Activated T-helper 2 cell treated with anti-CD3 and anti-CD28 coated beads, Interferon-gamma antibody, Interleukin-2, Interleukin-4, amounts not matched to agents 10 μg/mL and 5 μg/mL and 100 μg/mL, durations not matched to agents 14 hours and 24 hours and 36 hours (primary cell): ENCODE results near the gene PTDSS2. TPM values are rescaled to one million over a fixed set of nuclear protein-coding genes. Genes with fewer than 3 reads are reported as not detected.

Source experiments
- DNase-seq: peaks from one replicate; pipeline ENCODE4 v3.0.0; 2021; ENCODE audit warnings: low spot score
- H3K27ac Mint-ChIP-seq: one replicate; pipeline ENCODE4 v1.8.0; 2021; ENCODE audit warnings: mixed read lengths
- H3K27me3 Mint-ChIP-seq: one replicate; pipeline ENCODE4 v1.8.0; 2021; ENCODE audit warnings: low read depth, mixed read lengths
- H3K36me3 Mint-ChIP-seq: one replicate; pipeline ENCODE4 v1.8.0; 2021; ENCODE audit warnings: low read depth, mixed read lengths
- H3K4me1 Mint-ChIP-seq: one replicate; pipeline ENCODE4 v1.8.0; 2021; ENCODE audit warnings: low read depth, mixed read lengths
- H3K4me3 Mint-ChIP-seq: one replicate; pipeline ENCODE4 v1.8.0; 2021; ENCODE audit warnings: low read depth, mild to moderate bottlenecking, moderate library complexity, mixed read lengths
- H3K9me3 Mint-ChIP-seq: one replicate; pipeline ENCODE4 v1.8.0; 2021; ENCODE audit warnings: mixed read lengths
- intact Hi-C: fragments of 100-400 bp; cut with micrococcal nuclease; formaldehyde crosslinking; loops from one replicate; pipeline ENCODE4 v1.15.1; 2023
- total RNA-seq: library from RNA; stranded (reverse); gene quantifications from 2 replicates; pipeline ENCODE4 v1.2.3, GENCODE V29; 2022

Gene PTDSS2
- total RNA-seq, 1 donor from 2014 or later, result 32.1 TPM

DNA sequence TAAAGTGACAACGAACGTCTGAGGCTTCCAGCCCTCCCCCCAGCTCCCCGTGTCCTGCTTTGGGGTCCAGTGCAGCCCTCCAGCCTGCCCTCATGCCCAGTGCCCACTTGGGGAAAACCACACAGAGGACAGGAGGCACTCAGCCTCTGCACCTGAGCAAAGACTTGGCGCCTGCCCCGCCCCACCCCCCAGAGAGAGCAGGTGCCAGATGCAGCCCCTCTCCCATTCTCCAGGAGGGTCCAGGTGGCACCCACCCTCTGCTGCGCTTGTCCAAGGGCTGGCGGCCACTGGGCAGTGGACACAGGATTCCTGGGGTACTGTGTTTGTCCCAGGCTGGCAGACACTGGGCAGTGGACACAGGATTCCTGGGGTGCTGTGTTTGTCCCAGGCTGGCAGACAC lies 41.3 kb downstream of the PTDSS2 start:
- Mint-ChIP-seq H3K9me3 (no peaks in the 10 kb centered on the region), H3K4me3 (no peak overlapping the region), H3K27me3 (no peaks in the 10 kb centered on the region), H3K27ac (no peak overlapping the region), H3K4me1 (no peaks in the 10 kb centered on the region), H3K36me3 (peaks cover 8% of the 10 kb centered on the region)
- no peak for DNase-seq
- intact Hi-C loops, result no loop called here

DNA sequence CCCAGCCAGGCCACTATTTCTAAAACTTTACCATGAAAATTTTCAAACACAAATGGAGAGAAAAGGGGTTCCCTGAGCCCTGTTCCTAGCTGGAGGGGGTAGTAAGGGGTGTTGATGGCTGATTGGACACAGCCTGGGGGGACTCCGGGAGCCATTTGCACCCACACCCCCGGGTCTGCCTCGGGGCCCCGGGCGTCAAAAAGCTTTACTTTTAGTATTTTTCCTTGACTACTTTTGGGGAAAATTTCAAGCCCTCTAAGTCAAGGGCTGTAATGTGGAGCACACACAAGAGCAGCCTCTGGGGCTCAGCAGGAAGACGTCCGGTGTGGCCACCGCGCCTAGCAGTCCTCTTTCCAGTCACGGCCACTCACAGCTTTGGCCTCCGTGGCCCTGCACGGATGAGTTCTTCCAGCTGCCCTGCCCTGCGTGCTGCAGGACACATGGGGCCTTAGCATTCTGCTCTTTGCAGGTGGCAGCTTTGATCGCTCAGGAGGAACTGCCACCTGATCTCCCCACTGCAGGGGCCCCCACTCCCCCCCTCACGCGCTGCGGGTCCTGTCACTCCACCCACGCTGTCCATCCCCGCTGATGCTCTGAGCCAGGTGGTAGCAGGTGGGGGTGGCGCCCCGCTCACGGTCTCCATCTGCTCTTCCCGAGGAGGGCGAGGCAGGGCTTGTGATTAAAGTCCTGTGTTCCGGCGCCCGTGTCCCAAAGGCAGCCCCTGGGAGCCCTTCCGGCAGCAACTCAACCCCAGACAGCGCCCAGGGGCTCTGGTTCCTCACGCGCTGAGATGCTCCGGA lies 42.5 kb downstream of the PTDSS2 start:
- H3K4me1 Mint-ChIP-seq, result peaks cover 2% of the 10 kb centered on the region
- DNase-seq, result no peak
- H3K9me3 Mint-ChIP-seq, result no peaks in the 10 kb centered on the region
- no peak overlapping the region for H3K4me3 Mint-ChIP-seq
- peaks cover 21% of the 10 kb centered on the region for H3K36me3 Mint-ChIP-seq
- intact Hi-C loops, result no loop called here
- no peak overlapping the region for H3K27ac Mint-ChIP-seq
- no peaks in the 10 kb centered on the region for H3K27me3 Mint-ChIP-seq

DNA sequence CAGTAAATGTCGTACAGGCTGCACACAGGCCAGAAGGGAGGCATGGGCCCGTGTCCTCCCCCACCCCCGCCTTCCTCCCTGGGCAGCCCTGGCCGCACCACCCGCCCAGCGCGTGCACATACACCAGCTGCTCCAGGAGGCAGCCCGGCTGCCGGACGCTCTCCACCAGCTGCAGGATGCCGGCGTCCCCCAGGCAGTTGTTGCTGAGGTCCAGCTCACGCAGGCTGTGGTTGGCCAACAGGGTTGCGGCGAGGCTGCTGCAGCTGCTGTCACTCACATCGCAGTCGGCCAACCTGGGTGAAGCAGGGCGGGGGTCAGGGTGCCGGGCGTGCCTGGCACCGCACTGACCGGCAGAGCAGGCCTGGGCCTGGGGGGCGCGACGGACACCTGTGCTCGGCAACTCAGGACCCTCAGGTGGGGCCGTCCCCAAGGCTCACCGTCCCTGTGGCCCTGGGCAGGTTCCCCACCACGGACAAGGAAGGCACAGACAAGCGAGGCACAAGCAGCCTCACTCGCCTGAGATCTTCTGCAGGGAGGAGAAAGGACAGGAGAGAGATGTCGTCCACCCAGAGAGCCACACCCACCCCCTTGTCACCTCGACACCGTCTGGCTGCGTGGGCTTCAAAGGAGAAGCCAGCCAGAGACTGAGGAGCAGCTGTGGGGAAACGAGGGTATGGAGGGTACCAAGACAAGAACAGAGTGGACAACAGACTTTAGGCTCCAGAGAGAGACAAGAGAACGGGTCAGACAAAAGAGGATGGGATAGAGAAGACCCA lies 44.9 kb downstream of the PTDSS2 start:
- Mint-ChIP-seq H3K9me3 (no peaks in the 10 kb centered on the region), H3K36me3 (peaks cover 37% of the 10 kb centered on the region), H3K4me3 (no peak overlapping the region), H3K4me1 (peaks cover 3% of the 10 kb centered on the region), H3K27ac (no peak overlapping the region), H3K27me3 (no peaks in the 10 kb centered on the region)
- intact Hi-C loops, result no loop called here
- no peak for DNase-seq

DNA sequence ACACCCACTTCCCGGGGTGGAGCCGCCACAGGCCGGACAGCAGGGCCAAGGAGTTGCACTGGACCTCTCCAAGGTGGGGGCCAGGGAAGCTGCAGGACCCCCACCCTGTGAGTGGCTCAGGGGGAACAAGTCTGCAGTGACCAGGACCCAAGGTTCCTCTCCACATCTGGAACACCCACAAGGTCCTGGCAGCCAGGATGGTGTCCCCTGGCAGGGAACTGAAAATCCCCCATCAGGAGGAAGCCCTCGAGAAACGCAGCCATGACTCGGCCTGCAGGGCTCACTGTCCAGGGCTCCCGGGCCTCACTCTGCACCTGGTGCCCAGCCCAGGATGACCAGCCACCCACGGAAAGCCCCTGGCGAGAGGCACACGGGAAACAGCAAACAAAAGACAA lies 45.5 kb downstream of the PTDSS2 start:
- intact Hi-C loops, result no loop called here

DNA sequence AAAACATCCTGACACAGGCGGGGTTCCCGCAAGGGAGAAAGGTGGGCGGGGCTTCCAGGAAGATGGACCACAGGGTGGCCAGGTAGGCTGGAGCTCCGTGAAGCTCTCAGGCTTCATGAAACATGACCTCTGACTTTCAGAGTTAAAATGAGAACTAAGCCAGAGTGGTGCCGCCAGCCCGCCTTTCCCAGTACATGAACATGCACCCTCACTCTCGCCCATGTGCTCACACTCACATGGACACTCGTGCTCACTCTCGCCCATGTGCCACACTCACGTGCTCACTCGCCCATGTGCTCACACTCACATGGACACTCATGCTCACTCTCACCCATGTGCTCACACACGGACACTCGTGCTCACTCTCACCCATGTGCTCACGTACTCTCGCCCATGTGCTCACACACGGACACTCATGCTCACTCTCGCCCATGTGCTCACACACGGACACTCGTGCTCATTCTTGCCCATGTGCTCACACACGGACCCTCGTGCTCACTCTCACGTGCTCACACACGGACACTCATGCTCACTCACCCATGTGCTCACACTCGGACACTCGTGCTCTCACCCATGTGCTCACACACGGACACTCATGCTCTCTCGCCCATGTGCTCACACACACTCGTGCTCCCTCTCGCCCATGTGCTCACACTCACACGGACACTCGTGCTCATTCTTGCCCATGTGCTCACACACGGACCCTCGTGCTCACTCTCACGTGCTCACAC lies 46.9 kb downstream of the PTDSS2 start:
- Mint-ChIP-seq H3K9me3 (no peaks in the 10 kb centered on the region), H3K27ac (peak overlapping the region; percentile 60), H3K4me3 (no peak overlapping the region), H3K4me1 (peaks cover 3% of the 10 kb centered on the region), H3K27me3 (no peaks in the 10 kb centered on the region), H3K36me3 (peaks cover 52% of the 10 kb centered on the region)
- intact Hi-C loops, result no loop called here
- DNase-seq, result no peak

More for the DNA sequence above, 45.5 kb downstream of the PTDSS2 start:
- Mint-ChIP-seq H3K36me3 (peaks cover 40% of the 10 kb centered on the region), H3K9me3 (no peaks in the 10 kb centered on the region), H3K4me3 (no peak overlapping the region), H3K27ac (no peak overlapping the region), H3K4me1 (peaks cover 3% of the 10 kb centered on the region), H3K27me3 (no peaks in the 10 kb centered on the region)
- no peak for DNase-seq

DNA sequence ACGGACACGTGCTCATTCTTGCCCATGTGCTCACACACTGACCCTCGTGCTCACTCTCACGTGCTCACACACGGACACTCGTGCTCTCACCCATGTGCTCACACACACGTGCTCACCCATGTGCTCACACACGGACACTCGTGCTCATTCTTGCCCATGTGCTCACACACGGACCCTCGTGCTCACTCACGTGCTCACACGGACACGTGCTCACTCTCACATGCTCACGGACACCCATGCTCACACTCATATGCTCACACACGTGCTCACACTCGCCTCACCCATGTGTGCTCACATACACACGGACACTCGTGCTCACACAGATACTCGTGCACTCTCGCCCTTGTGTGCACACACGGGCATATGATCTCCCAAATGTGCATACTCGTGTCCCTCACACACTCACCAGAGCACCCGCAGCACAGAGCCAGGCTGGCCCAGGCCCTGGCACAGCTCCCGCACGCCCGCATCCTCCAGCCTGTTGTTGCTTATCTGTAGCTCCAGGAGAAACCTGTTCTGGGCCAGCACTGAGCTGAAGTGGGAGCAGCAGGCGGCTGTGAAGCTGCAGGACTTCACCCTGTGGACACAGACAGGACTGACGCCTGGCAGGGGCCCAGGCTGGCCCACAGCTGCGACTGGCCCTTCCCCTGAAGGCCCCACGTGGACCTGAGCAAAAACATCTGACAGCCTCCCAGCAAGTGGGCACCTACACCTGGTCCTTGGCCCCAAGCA lies 47.7 kb downstream of the PTDSS2 start:
- H3K36me3 Mint-ChIP-seq, result peaks cover 52% of the 10 kb centered on the region
- DNase-seq, result no peak
- no peak overlapping the region for H3K4me3 Mint-ChIP-seq
- peak overlapping the region; percentile 42 for H3K27ac Mint-ChIP-seq
- H3K9me3 Mint-ChIP-seq, result no peaks in the 10 kb centered on the region
- intact Hi-C loops, result no loop called here
- no peaks in the 10 kb centered on the region for H3K27me3 Mint-ChIP-seq
- H3K4me1 Mint-ChIP-seq, result peaks cover 3% of the 10 kb centered on the region

DNA sequence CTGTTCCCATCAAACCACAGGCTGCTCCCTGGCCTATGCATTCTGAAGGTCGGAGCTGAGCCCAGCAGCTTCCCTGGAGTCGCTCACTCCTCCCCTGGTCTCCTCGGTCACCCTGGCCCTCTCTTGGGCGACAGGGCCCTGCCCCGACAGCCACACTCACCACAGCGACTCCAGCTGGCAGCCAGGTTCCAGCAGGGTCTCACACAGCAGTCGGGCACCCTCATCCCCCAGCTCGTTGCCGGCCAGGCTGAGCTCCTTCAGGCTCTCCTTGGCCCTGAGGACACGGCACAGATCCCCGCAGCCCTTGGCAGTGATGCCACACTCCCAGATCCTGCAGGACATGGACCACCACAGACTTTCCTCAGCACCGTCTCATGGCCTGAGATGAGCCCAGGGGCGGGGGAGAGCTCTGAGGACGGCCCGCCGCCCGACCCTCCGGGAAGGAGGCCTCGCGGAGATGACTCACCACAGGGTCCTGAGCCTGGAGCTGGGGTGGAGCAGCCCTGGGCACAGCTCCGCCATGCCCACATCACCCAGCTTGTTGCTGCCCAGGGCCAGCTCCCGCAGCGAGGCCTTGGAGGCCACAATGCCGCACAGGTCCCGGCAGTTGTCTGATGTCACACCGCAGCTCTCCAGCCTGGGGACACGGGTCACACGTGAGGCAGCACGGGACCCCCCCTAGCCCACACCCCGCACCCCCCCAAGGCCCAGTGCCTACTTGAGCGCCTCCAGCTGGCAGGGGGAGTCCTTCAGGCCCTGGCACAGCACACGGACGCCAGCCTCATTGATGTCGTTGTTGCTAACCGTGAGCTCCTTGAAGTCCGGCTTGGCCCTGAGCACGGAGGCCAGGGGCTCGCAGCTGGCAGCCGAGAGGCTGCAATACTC lies 48.5 kb downstream of the PTDSS2 start:
- Mint-ChIP-seq H3K4me1 (peaks cover 3% of the 10 kb centered on the region), H3K9me3 (no peaks in the 10 kb centered on the region), H3K27me3 (no peaks in the 10 kb centered on the region), H3K36me3 (peaks cover 52% of the 10 kb centered on the region), H3K27ac (no peak overlapping the region), H3K4me3 (no peak overlapping the region)
- no peak for DNase-seq
- intact Hi-C loops, result no loop called here

DNA sequence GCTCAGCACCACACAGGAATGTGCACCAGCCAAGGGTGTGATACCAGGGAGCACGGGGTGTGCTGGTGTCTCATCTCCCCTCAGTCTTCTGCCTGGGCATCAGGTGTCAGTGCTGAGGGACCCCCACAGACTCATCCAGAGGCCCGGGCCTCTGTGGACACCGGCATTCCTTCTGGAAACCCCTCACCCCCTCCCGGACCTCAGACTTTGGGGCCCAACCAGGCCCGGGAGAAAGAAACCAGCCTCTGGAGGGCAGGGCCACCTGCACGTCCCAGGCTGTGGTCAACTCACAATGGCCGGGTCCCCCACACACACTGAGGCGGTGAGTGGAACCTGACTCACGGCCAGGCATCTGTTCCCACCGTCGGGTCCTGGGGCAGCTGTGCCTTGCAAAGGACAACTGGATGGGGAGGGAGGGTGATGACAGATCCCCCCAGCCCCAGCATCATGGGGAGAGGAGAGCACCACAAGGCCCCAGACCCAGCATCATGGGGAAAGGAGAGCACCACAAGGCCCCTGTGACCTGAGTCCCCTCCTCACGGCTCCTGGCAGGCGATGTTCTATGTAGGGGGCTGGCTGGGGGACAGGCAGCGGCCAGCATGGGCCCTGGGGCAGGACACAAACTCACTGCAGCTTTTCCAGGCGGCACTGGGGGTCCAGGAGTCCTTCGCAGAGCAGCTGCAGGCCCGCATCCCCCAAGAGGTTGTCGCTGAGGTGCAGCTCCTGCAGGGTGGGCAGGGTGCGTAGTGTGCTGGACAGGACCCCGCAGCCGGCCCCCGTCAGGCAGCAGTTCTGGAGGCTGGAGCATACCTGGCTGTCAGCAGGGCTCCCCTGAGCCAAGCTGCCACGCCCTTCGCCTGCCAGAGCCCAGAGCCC lies 49.4 kb downstream of the PTDSS2 start:
- Mint-ChIP-seq H3K36me3 (peaks cover 52% of the 10 kb centered on the region), H3K27me3 (no peaks in the 10 kb centered on the region), H3K9me3 (no peaks in the 10 kb centered on the region), H3K4me1 (peaks cover 6% of the 10 kb centered on the region), H3K27ac (no peak overlapping the region), H3K4me3 (no peak overlapping the region)
- DNase-seq, result no peak
- intact Hi-C loops, result no loop called here

DNA sequence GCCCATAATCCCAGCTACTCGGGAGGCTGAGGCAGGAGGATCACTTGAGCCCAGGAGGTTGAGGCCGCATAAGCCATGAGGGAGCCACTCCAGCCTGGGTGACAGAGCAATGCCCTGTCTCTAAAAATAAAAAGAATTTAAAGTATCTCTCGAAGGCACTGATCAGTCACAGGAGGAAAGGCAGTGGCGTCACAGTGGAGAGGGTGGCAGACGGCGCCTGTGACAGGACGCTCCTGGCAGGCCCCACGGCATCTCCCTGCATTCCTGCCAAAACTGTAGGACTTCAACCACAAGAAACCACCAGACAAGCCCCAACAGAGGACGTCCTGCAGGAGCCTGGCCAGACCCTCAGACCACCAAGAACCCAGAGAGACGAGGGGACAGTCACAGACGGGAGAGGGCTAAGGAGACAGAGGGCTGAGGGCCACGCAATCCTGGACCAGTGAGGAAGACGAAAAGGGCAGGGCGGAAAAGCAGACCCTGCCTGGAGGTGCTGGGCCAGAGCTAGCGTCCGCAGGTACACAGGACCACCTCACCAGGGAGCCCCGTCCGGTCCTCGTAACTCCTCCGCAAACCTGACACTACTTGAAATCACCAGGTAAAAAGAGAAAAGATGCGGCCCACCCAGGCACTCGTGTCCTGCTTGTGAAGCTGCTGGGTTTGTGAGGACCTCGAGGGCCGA lies 51.1 kb downstream of the PTDSS2 start:
- DNase-seq, result no peak
- peak overlapping the region; percentile 17 for H3K27ac Mint-ChIP-seq
- intact Hi-C loops, result no loop called here
- H3K36me3 Mint-ChIP-seq, result peaks cover 53% of the 10 kb centered on the region
- no peaks in the 10 kb centered on the region for H3K9me3 Mint-ChIP-seq
- H3K4me3 Mint-ChIP-seq, result no peak overlapping the region
- no peaks in the 10 kb centered on the region for H3K27me3 Mint-ChIP-seq
- peaks cover 17% of the 10 kb centered on the region for H3K4me1 Mint-ChIP-seq

DNA sequence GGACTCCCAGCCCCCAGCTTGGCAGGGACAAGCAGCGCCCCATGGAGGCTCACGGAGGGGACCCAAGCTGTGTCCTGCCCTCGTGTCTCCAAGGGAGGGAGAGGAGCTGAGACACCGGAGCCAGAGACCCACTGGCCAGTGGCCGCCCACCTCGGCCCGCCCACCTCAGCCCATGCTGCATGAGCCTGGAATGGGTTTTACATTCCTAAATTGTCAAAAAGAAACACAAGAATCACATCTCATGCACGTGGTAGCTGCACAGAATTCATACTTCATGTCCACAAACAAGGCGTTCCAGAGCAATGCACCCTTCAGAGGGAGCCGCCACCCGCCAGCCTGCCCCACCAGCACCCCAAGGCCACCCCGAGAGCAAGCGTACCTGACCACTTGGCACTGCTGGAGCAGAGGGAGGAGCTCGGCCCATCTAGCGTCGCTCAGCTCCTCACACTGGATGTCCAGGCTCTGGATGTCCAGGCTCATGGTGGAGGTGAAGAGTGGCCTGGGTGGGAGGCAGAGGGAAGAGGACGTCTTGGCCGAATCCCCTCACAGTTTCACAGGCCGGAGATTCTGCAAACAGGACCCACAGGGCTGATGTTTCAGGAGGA lies 51.7 kb downstream of the PTDSS2 start:
- Mint-ChIP-seq H3K4me1 (peaks cover 18% of the 10 kb centered on the region), H3K9me3 (no peaks in the 10 kb centered on the region), H3K27ac (no peak overlapping the region), H3K4me3 (no peak overlapping the region), H3K27me3 (no peaks in the 10 kb centered on the region), H3K36me3 (peaks cover 50% of the 10 kb centered on the region)
- DNase-seq, result no peak
- intact Hi-C loops, result no loop called here
